PC-9 (cell line): ENCODE results near the gene CADM2. TPM values are rescaled to one million over a fixed set of nuclear protein-coding genes. Genes with fewer than 3 reads are reported as not detected.

Experiments used
- BruUV-seq: library from RNA; stranded (reverse); fragments of 400-500 nt; replicated peaks from 2 replicates; lab custom pipeline; 2021; lab: Mats Ljungman, UMichigan
- CTCF ChIA-PET: fragments of 300-600 bp; sonication (Branson Sonifier 250); formaldehyde crosslinking; loops from one replicate; lab custom pipeline; 2022; ENCODE audit warnings: antibody characterized with exemption; lab: Charles Lee
- POLR2A ChIA-PET: fragments of 300-600 bp; sonication (Branson Sonifier 250); formaldehyde crosslinking; loops from one replicate; lab custom pipeline; 2022; ENCODE audit warnings: antibody characterized with exemption; ENCODE audit not compliant: unreplicated experiment; lab: Charles Lee
- DNase-seq, 2 experiments: peaks; one replicate each; pipeline versions ENCODE4 v3.0.0 to v3.0.0-alpha.2; 2015 to 2022; ENCODE audit warnings: mixed read lengths in 1 of 2
- H2AFZ ChIP-seq: fragments of 200-600 bp; sonication (generic); 2 replicates; pipeline ENCODE4 v1.8.1; 2017; ENCODE audit warnings: antibody characterized with exemption
- H3F3A ChIP-seq: fragments of 200-600 bp; sonication (generic); 2 replicates; pipeline ENCODE4 v1.8.1; 2017; ENCODE audit warnings: antibody characterized with exemption, mild to moderate bottlenecking, low read depth; ENCODE audit not compliant: insufficient read depth
- H3K27ac ChIP-seq: fragments of 200-600 bp; sonication (generic); 2 replicates; pipeline ENCODE4 v1.6.1; 2016; ENCODE audit warnings: mixed run types
- H3K27me3 ChIP-seq: fragments of 200-600 bp; sonication (generic); 2 replicates; pipeline ENCODE4 v1.6.1; 2016; ENCODE audit warnings: low read depth, mixed run types; ENCODE audit not compliant: insufficient read depth
- H3K36me3 ChIP-seq: fragments of 200-600 bp; sonication (generic); 2 replicates; pipeline ENCODE4 v1.6.1; 2016; ENCODE audit warnings: low read depth, mixed run types
- H3K4me1 ChIP-seq: fragments of 200-600 bp; sonication (generic); replicated peaks from 2 replicates; pipeline ENCODE4 v1.6.1; 2016; ENCODE audit warnings: mixed run types; ENCODE audit not compliant: insufficient read depth
- H3K4me2 ChIP-seq: fragments of 200-600 bp; sonication (generic); 2 replicates; pipeline ENCODE4 v1.6.1; 2017; ENCODE audit warnings: mixed run types
- H3K4me3 ChIP-seq: fragments of 200-600 bp; sonication (generic); 2 replicates; pipeline ENCODE4 v1.6.1; 2016; ENCODE audit warnings: mixed run types
- H3K79me2 ChIP-seq: fragments of 200-600 bp; sonication (generic); 2 replicates; pipeline ENCODE4 v1.6.1; 2017; ENCODE audit warnings: low read depth, mixed run types
- H3K9me2 ChIP-seq: fragments of 200-600 bp; sonication (generic); 2 replicates; pipeline ENCODE4 v1.8.1; 2017; ENCODE audit warnings: mild to moderate bottlenecking; ENCODE audit not compliant: insufficient read depth
- H3K9me3 ChIP-seq: fragments of 200-600 bp; sonication (generic); 2 replicates; pipeline ENCODE4 v1.8.1; 2016; ENCODE audit warnings: low read depth; ENCODE audit not compliant: insufficient read depth
- H4K20me1 ChIP-seq: fragments of 200-600 bp; sonication (generic); 2 replicates; pipeline ENCODE4 v1.8.1; 2017; ENCODE audit not compliant: insufficient read depth
- EZH2 ChIP-seq: fragments of 200-600 bp; sonication (generic); IDR thresholded peaks from 2 replicates; pipeline ENCODE4 v1.8.0; 2017; ENCODE audit warnings: antibody characterized with exemption, low read depth
- intact Hi-C: fragments of 100-400 bp; cut with micrococcal nuclease; formaldehyde crosslinking; loops from one replicate; pipeline ENCODE4 v1.10.0; 2022; ENCODE audit not compliant: unreplicated experiment
- total RNA-seq: library from RNA; stranded (reverse); gene quantifications from 2 replicates; pipeline ENCODE4 v1.2.3, GENCODE V29; 2021
- TF ChIP-seq, protein P1 (sequence below): fragments of 200-600 bp; sonication (generic); conservative IDR thresholded peaks from 2 replicates; pipeline ENCODE4 v1.6.1; 2017; ENCODE audit warnings: mixed run types, antibody characterized with exemption, mild to moderate bottlenecking, moderate library complexity

CADM2 gene
- total RNA-seq, 1 experiment from 2014 or later, result 0.59 TPM

DNA sequence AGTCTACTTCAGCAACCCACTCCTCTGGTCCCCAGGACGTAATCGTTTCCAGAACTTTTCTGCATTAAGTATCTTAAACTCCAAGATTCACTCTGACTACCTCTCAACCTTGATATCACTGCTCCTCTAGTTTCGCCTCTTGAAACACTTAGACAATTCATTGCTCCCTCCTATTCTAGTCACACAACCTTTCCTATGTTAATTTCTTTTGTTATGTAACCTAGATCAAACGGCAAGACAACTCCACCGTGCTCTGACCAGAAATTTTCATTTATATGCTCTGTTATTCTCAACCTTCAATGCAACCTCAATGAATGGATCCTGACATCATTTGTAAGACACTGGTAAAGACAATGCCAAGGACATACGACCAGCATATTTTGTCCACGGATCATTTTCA is 71.3 kb downstream of the CADM2 start:
- Histone ChIP-seq H3K9me3 (peaks cover 3% of the 10 kb centered on the region; the same call in 1 of the 2 replicates), H3K4me1 (no peaks in the 10 kb centered on the region), H3K9me2 (no peaks in the 10 kb centered on the region), H2AFZ (no peak overlapping the region), H3F3A (no peaks in the 10 kb centered on the region), H3K79me2 (no peaks in the 10 kb centered on the region), H3K27me3 (no peaks in the 10 kb centered on the region), H4K20me1 (no peaks in the 10 kb centered on the region), H3K36me3 (no peaks in the 10 kb centered on the region), H3K4me3 (no peak overlapping the region), H3K27ac (no peak overlapping the region), H3K4me2 (no peak overlapping the region)
- intact Hi-C loops, result no loop called here
- no peak for TF ChIP-seq EZH2
- TF ChIP-seq, protein P1, sequence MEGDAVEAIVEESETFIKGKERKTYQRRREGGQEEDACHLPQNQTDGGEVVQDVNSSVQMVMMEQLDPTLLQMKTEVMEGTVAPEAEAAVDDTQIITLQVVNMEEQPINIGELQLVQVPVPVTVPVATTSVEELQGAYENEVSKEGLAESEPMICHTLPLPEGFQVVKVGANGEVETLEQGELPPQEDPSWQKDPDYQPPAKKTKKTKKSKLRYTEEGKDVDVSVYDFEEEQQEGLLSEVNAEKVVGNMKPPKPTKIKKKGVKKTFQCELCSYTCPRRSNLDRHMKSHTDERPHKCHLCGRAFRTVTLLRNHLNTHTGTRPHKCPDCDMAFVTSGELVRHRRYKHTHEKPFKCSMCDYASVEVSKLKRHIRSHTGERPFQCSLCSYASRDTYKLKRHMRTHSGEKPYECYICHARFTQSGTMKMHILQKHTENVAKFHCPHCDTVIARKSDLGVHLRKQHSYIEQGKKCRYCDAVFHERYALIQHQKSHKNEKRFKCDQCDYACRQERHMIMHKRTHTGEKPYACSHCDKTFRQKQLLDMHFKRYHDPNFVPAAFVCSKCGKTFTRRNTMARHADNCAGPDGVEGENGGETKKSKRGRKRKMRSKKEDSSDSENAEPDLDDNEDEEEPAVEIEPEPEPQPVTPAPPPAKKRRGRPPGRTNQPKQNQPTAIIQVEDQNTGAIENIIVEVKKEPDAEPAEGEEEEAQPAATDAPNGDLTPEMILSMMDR, result no peak
- ChIA-PET CTCF (no interaction called here), POLR2A (no interaction called here)
- no TSS peak for BruUV-seq
- DNase-seq, result no peak

DNA sequence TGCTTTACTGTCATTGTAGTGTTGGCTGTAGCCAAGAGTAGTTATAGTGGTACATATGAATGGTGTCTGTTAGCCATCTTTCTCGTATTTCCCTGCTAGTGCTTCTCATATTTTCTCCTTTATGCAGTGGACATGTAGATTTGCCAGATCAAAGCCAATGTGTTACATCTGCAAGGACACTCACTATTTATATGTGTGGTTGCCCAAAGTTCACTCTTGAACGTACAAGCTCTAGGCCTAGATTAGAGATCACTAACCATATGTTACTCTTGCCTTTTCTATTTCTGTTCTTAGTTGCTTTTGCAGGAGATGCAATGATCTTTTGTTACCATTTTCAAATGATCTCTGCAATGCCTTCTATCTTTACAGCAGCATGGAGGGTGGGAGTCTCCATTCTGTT is 78.4 kb downstream of the CADM2 start:
- POLR2A ChIA-PET, result no interaction called here
- no peaks in the 10 kb centered on the region for H3K27me3 ChIP-seq
- no TSS peak for BruUV-seq
- no peaks in the 10 kb centered on the region; the same call in 1 of the 2 replicates for H3K9me2 ChIP-seq
- no peaks in the 10 kb centered on the region for H3K4me1 ChIP-seq
- intact Hi-C loops, result no loop called here
- H3K4me3 ChIP-seq, result no peak overlapping the region
- no peaks in the 10 kb centered on the region for H3K79me2 ChIP-seq
- H3K9me3 ChIP-seq, result no peaks in the 10 kb centered on the region
- H3K4me2 ChIP-seq, result no peak overlapping the region
- DNase-seq, result no peak
- H4K20me1 ChIP-seq, result no peaks in the 10 kb centered on the region
- H3K27ac ChIP-seq, result no peak overlapping the region
- H3F3A ChIP-seq, result no peaks in the 10 kb centered on the region
- H3K36me3 ChIP-seq, result no peaks in the 10 kb centered on the region
- TF ChIP-seq, protein P1, result no peak
- no peak for TF ChIP-seq EZH2
- CTCF ChIA-PET, result no interaction called here
- no peak overlapping the region for H2AFZ ChIP-seq

DNA sequence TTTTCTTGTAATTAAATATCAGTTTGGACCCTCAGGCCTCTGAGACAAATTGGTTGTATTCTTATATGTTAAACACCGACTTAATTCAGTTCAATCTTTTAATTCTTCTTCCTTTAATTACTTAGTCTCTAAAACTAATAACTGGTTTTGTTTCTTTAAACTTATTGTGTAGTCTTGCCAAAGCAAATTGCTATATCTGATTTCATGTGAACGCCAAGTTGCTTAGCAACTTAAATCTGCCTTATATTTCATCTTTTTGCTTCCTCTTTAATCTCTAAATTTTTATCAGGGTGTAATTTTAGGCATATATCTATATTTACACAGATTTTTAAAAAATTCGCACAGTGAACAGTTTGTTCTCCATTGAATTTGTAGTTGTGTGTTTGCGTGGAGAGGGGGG is 82.2 kb downstream of the CADM2 start:
- H4K20me1 ChIP-seq, result no peaks in the 10 kb centered on the region
- intact Hi-C loops, result no loop called here
- no peaks in the 10 kb centered on the region for H3K36me3 ChIP-seq
- H3K9me2 ChIP-seq, result no peaks in the 10 kb centered on the region; the same call in 1 of the 2 replicates
- no TSS peak for BruUV-seq
- ChIA-PET CTCF (no interaction called here), POLR2A (no interaction called here)
- H3K4me3 ChIP-seq, result no peak overlapping the region
- no peaks in the 10 kb centered on the region for H3K4me1 ChIP-seq
- H3F3A ChIP-seq, result no peaks in the 10 kb centered on the region
- TF ChIP-seq EZH2, result no peak
- TF ChIP-seq, protein P1, result no peak
- no peak for DNase-seq
- no peaks in the 10 kb centered on the region for H3K27me3 ChIP-seq
- H3K27ac ChIP-seq, result no peak overlapping the region
- H3K4me2 ChIP-seq, result no peak overlapping the region
- no peak overlapping the region for H2AFZ ChIP-seq
- no peaks in the 10 kb centered on the region for H3K9me3 ChIP-seq
- no peaks in the 10 kb centered on the region for H3K79me2 ChIP-seq
